Endothelial cell of umbilical vein (primary cell): ENCODE data around the gene TRNAU1AP. TPM values are rescaled to one million over a fixed set of nuclear protein-coding genes. Genes with fewer than 3 reads are reported as not detected.

Source experiments
- BruUV-seq: library from RNA; stranded (reverse); fragments of 400-500 nt; replicated peaks from 2 replicates; lab custom pipeline; 2021; lab: Mats Ljungman, UMichigan
- CTCF ChIA-PET: fragments of 300-600, 350-600 bp; sonication (Branson Sonifier 250); formaldehyde crosslinking; loops from one replicate; lab custom pipeline; 2021; ENCODE audit warnings: antibody characterized with exemption, inconsistent platforms; lab: Charles Lee
- POLR2A ChIA-PET: fragments of 300-600, 350-600 bp; sonication (Branson Sonifier 250); formaldehyde crosslinking; loops from one replicate; lab custom pipeline; 2021; ENCODE audit warnings: antibody characterized with exemption, inconsistent platforms; lab: Charles Lee
- DNase-seq: peaks from one replicate; pipeline ENCODE4 v3.0.0-alpha.2; 2011; ENCODE audit warnings: low read depth, low spot score
- FAIRE-seq: peaks from 2 replicates; lab custom pipeline; 2011; peaks lifted over from hg19 to GRCh38; lab: Jason Lieb, UNC
- H2AFZ ChIP-seq: 2 replicates; pipeline ENCODE4 v1.6.0; 2012; ENCODE audit warnings: low read depth, low read length, control low read depth, inconsistent platforms
- H3K27ac ChIP-seq: 2 replicates; pipeline ENCODE4 v1.5.1; 2011; ENCODE audit warnings: low read depth, mild to moderate bottlenecking, control low read depth, low read length, moderate library complexity; ENCODE audit not compliant: insufficient read depth
- H3K27me3 ChIP-seq, 2 experiments: 2 replicates each; pipeline versions ENCODE4 v1.6.0 to v1.6.1; 2011; ENCODE audit warnings: low read length in 2 of 2, mixed read lengths in 1 of 2; ENCODE audit not compliant: control insufficient read depth in 2 of 2, insufficient read depth in 2 of 2
- H3K36me3 ChIP-seq, 2 experiments: 2 replicates in 1 of 2; 3 replicates in 1 of 2; pipeline ENCODE4 v1.5.1; 2011; ENCODE audit warnings: low read length in 2 of 2, mild to moderate bottlenecking in 1 of 2, moderate library complexity in 1 of 2; ENCODE audit not compliant: control insufficient read depth in 2 of 2, insufficient read depth in 2 of 2; ENCODE audit errors: extremely low read depth in 1 of 2
- H3K4me1 ChIP-seq: 3 replicates; pipeline ENCODE4 v1.5.1; 2011; ENCODE audit warnings: mild to moderate bottlenecking, low read length; ENCODE audit not compliant: control insufficient read depth, insufficient read depth; ENCODE audit errors: extremely low read depth
- H3K4me2 ChIP-seq: 2 replicates; pipeline ENCODE4 v1.6.1; 2011; ENCODE audit warnings: low read length, control low read depth, mixed read lengths; ENCODE audit not compliant: insufficient read depth
- H3K4me3 ChIP-seq, 3 experiments: fragments of 200-600 bp in 1 of 3; sonication (generic), shearing (Covaris generic) in 1 of 3; replicated peaks in 1 of 3; 2 replicates each; pipeline ENCODE4 v1.5.1; 2011 to 2016; ENCODE audit warnings: control low read depth in 3 of 3, low read length in 3 of 3, mild to moderate bottlenecking in 2 of 3, inconsistent platforms in 1 of 3, low read depth in 1 of 3, moderate library complexity in 1 of 3; ENCODE audit not compliant: insufficient read depth in 1 of 3
- H3K79me2 ChIP-seq: 2 replicates; pipeline ENCODE4 v1.6.0; 2012; ENCODE audit warnings: low read length, inconsistent platforms; ENCODE audit not compliant: control insufficient read depth, insufficient read depth
- H3K9ac ChIP-seq: replicated peaks from 2 replicates; pipeline ENCODE3; 2011; ENCODE audit warnings: low read length, control low read depth; ENCODE audit not compliant: insufficient read depth; ENCODE audit errors: extremely low read depth
- H3K9me1 ChIP-seq: replicated peaks from 3 replicates; pipeline ENCODE4 v1.6.0; 2011; ENCODE audit warnings: mild to moderate bottlenecking, low read length; ENCODE audit not compliant: control insufficient read depth, insufficient read depth; ENCODE audit errors: extremely low read depth
- H3K9me3 ChIP-seq: replicated peaks from 2 replicates; pipeline ENCODE4 v1.5.1; 2012; ENCODE audit warnings: low read length, inconsistent platforms; ENCODE audit not compliant: control insufficient read depth, insufficient read depth
- H4K20me1 ChIP-seq: replicated peaks from 2 replicates; pipeline ENCODE3; 2011; ENCODE audit warnings: mild to moderate bottlenecking, low read length; ENCODE audit not compliant: control insufficient read depth, insufficient read depth; ENCODE audit errors: extremely low read depth
- EZH2 ChIP-seq: IDR thresholded peaks from 2 replicates; pipeline ENCODE4 v1.6.1; 2012; ENCODE audit warnings: borderline replicate concordance, low read depth, mild to moderate bottlenecking, moderate library complexity, low read length, inconsistent platforms; ENCODE audit not compliant: severe bottlenecking
- FOS ChIP-seq: IDR thresholded peaks from 2 replicates; pipeline ENCODE4 v1.6.1; 2011; ENCODE audit warnings: mild to moderate bottlenecking, low read length, moderate library complexity, borderline replicate concordance; ENCODE audit not compliant: insufficient read depth
- GATA2 ChIP-seq: IDR thresholded peaks from 2 replicates; pipeline ENCODE4 v1.7.0; 2011; ENCODE audit warnings: low read depth, mild to moderate bottlenecking, moderate library complexity, mixed read lengths, low read length; ENCODE audit not compliant: insufficient read length, insufficient read depth
- JUN ChIP-seq: IDR thresholded peaks from 2 replicates; pipeline ENCODE4 v1.6.1; 2011; ENCODE audit warnings: borderline replicate concordance, low read depth; ENCODE audit not compliant: insufficient read length, insufficient read depth
- MYC ChIP-seq: IDR thresholded peaks from one replicate; pipeline ENCODE4 v1.6.1; 2011; ENCODE audit warnings: mild to moderate bottlenecking, low read depth, low read length
- POLR2A ChIP-seq: IDR thresholded peaks from 2 replicates; pipeline ENCODE4 v1.6.1; 2012; ENCODE audit warnings: low read depth, mild to moderate bottlenecking, control low read depth, low read length
- POLR2AphosphoS5 ChIP-seq: IDR thresholded peaks from 2 replicates; pipeline ENCODE4 v1.6.1; 2012; ENCODE audit warnings: low read depth, mild to moderate bottlenecking, control low read depth, low read length, moderate library complexity; ENCODE audit not compliant: insufficient read depth
- dilution Hi-C: fragments of 300-500 bp; cut with MboI; formaldehyde crosslinking; loops from one replicate; pipeline ENCODE4 v1.15.0; 2019; ENCODE audit warnings: low sequenced_read_pairs; ENCODE audit not compliant: extremely low pct_ligation_motif_present
- intact Hi-C: fragments of 100-400 bp; cut with micrococcal nuclease; formaldehyde crosslinking; loops from one replicate; pipeline ENCODE4 v1.10.0; 2022
- polyA plus RNA-seq, 4 experiments: library from polyadenylated mRNA; depleted of rRNA in 3 of 4; stranded (reverse) in 3 of 4; unstranded in 1 of 4; fragments of >200 nt; gene quantifications; 2 replicates each; pipeline versions ENCODE4 v1.2.1 to v1.2.3, GENCODE V29; 2011 to 2012; ENCODE audit warnings: missing spikeins in 1 of 4
- total RNA-seq: library from RNA; stranded (reverse); gene quantifications from 2 replicates; pipeline ENCODE4 v1.2.3, GENCODE V29; 2021
- TF ChIP-seq, protein P1 (sequence below), 2 donors: IDR thresholded peaks; 1 replicate in 1 of 2; 2 replicates in 1 of 2; pipeline ENCODE4 v1.5.1; 2011; ENCODE audit warnings: low read length in 2 of 2, mild to moderate bottlenecking in 2 of 2, moderate library complexity in 2 of 2, control low read depth in 1 of 2, inconsistent platforms in 1 of 2, low read depth in 1 of 2; ENCODE audit not compliant: insufficient read depth in 1 of 2; ENCODE audit errors: extremely low read depth in 1 of 2
- TF ChIP-seq, protein P2 (sequence below): IDR thresholded peaks from 2 replicates; pipeline ENCODE4 v1.6.1; 2011; ENCODE audit not compliant: insufficient read depth, insufficient read length

The TRNAU1AP gene
- total and polyA plus RNA-seq, 2 donors (not counting 3 experiments of a cell fraction or from before 2014, with no cell fraction given): 32.7 to 46.2 TPM

DNA sequence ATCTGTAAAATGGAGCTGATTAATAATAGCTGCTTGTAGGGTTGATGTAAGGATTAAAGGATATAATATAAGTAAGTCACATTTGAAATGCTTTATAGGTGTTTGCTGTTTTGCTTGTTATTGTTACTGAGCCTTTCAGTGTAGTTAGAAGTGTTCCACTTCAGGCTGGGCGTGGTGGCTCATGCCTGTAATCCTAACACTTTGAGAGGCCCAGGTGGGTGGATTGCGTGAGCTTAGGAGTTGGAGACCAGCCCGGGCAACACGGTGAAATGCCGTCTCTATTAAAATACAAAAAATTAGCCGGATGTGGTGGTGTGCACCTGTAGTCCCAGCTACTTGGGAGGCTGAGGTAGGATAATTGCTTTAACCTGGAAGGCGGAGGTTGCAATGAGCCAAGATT lies 12.2 kb downstream of the TRNAU1AP start:
- FAIRE-seq (no peak), DNase-seq (no peak)
- no peaks in the 10 kb centered on the region for H3K79me2 ChIP-seq
- no peak overlapping the region for H3K9ac ChIP-seq
- no peaks in the 10 kb centered on the region for H3K9me1 ChIP-seq
- H3K27ac ChIP-seq: no peak overlapping the region
- ChIA-PET POLR2A (interaction anchor here (0.5 to 1.0 kb wide), 2 partner anchors 9 to 817 kb away, joined by 3 to 6 read pairs; no protein-coding TSS in a partner anchor), CTCF (interaction anchor here (0.6 to 1.2 kb wide), 2 partner anchors 23 to 35 kb away, joined by 3 read pairs; no protein-coding TSS in a partner anchor)
- peaks cover 15 to 30% of the 10 kb centered on the region in 2 experiments for H3K36me3 ChIP-seq
- H3K4me1 ChIP-seq: no peaks in the 10 kb centered on the region
- dilution Hi-C loops: no loop called here
- no TSS peak for BruUV-seq
- no peaks in the 10 kb centered on the region for H3K9me3 ChIP-seq
- no peaks in the 10 kb centered on the region for H4K20me1 ChIP-seq
- no peak overlapping the region for H3K4me3 ChIP-seq
- intact Hi-C loops: no loop called here
- H3K27me3 ChIP-seq: no peaks in the 10 kb centered on the region
- H3K4me2 ChIP-seq: no peak overlapping the region
- TF ChIP-seq POLR2A: no peak
- TF ChIP-seq, protein P1, sequence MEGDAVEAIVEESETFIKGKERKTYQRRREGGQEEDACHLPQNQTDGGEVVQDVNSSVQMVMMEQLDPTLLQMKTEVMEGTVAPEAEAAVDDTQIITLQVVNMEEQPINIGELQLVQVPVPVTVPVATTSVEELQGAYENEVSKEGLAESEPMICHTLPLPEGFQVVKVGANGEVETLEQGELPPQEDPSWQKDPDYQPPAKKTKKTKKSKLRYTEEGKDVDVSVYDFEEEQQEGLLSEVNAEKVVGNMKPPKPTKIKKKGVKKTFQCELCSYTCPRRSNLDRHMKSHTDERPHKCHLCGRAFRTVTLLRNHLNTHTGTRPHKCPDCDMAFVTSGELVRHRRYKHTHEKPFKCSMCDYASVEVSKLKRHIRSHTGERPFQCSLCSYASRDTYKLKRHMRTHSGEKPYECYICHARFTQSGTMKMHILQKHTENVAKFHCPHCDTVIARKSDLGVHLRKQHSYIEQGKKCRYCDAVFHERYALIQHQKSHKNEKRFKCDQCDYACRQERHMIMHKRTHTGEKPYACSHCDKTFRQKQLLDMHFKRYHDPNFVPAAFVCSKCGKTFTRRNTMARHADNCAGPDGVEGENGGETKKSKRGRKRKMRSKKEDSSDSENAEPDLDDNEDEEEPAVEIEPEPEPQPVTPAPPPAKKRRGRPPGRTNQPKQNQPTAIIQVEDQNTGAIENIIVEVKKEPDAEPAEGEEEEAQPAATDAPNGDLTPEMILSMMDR (IDR thresholded peaks at IDR 0.05; ENCODE audit: extremely low read depth in 1 of 2, insufficient read depth in 1 of 2, low read depth in 1 of 2, low read length in 2 of 2): no peak
- no peak for TF ChIP-seq EZH2
- no peak for TF ChIP-seq POLR2AphosphoS5
- TF ChIP-seq, protein P2, sequence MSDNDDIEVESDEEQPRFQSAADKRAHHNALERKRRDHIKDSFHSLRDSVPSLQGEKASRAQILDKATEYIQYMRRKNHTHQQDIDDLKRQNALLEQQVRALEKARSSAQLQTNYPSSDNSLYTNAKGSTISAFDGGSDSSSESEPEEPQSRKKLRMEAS: no peak
- TF ChIP-seq FOS: no peak
- no peak for TF ChIP-seq MYC
- no peak for TF ChIP-seq GATA2
- TF ChIP-seq JUN: no peak
- H2AFZ ChIP-seq: no peak overlapping the region
